Muscle of arm (tissue), 12 donors: ENCODE measurements around the gene ACSM3. TPM values are rescaled to one million over a fixed set of nuclear protein-coding genes. Genes with fewer than 3 reads are reported as not detected.

Experiments used
- polyA plus RNA-seq, 12 donors: library from polyadenylated mRNA; unstranded; fragments of 120-200 nt; gene quantifications; one replicate each; pipeline ENCODE4 v1.2.1, GENCODE V29; 2013; ENCODE audit not compliant: insufficient read length in 12 of 12

Gene ACSM3
- polyA plus RNA-seq, 12 donors: 1.7 to 17.4 (median 4.1) TPM; not detected in 1

Other genes with a start within 250 kb of the ACSM3 start
- 1 to 10 TPM in 1 of 12 donors, under 1 TPM in 8, not detected in 3; 0.32 to 1.2 (median 0.61) TPM for gene ACSM2B, start 187.6 kb upstream of the ACSM3 start, polyA plus RNA-seq
- under 1 TPM in 3 of 12 donors, not detected in 9; 0.18 to 0.33 (median 0.22) TPM for gene ACSM1, start 66.3 kb upstream of the ACSM3 start, polyA plus RNA-seq
- 10 to 100 TPM in 11 of 12 donors, not detected in 1; 25.7 to 44.7 (median 34.3) TPM for gene THUMPD1, start 22.2 kb upstream of the ACSM3 start, polyA plus RNA-seq
- gene ERI2, start 42.5 kb downstream of the ACSM3 start, polyA plus RNA-seq: 10 to 100 TPM in 11 of 12 donors, not detected in 1; 14.9 to 28.7 (median 21.1) TPM
- 1 to 10 TPM in 10 of 12 donors, not detected in 2; 3.7 to 7.9 (median 5.6) TPM for gene REXO5, start 42.5 kb downstream of the ACSM3 start, polyA plus RNA-seq
- gene DCUN1D3, start 136.3 kb downstream of the ACSM3 start, polyA plus RNA-seq: 1 to 10 TPM in 11 of 12 donors, not detected in 1; 3.9 to 7.0 (median 6.0) TPM
- gene LYRM1, start 136.8 kb downstream of the ACSM3 start, polyA plus RNA-seq: 10 to 100 TPM in 11 of 12 donors, not detected in 1; 18.8 to 25.2 (median 22.5) TPM